Small intestine (tissue), 7 donors: ENCODE results near the gene SSTR3. TPM values are rescaled to one million over a fixed set of nuclear protein-coding genes. Genes with fewer than 3 reads are reported as not detected.

ENCODE experiments used
- DNase-seq, 2 donors: peaks; one replicate each; pipeline versions ENCODE4 v3.0.0 to v3.0.0-alpha.2; 2013
- FAIRE-seq: peaks from 2 replicates; lab custom pipeline; 2012; peaks lifted over from hg19 to GRCh38; lab: Jason Lieb, UNC
- H3K27ac ChIP-seq, 3 donors: one replicate each; pipeline ENCODE4 v1.5.1; 2013; ENCODE audit warnings: low read length in 2 of 3, mild to moderate bottlenecking in 2 of 3, control low read depth in 1 of 3, inconsistent platforms in 1 of 3, low read depth in 1 of 3, moderate library complexity in 1 of 3
- H3K27me3 ChIP-seq, 3 donors: one replicate each; pipeline ENCODE4 v1.6.1; 2013; ENCODE audit warnings: low read length in 3 of 3, inconsistent platforms in 1 of 3; ENCODE audit not compliant: control insufficient read depth in 3 of 3, insufficient read depth in 3 of 3
- H3K36me3 ChIP-seq, 3 donors: one replicate each; pipeline ENCODE4 v1.6.1; 2013; ENCODE audit warnings: low read length in 3 of 3, inconsistent platforms in 1 of 3, low read depth in 1 of 3, mild to moderate bottlenecking in 1 of 3, moderate library complexity in 1 of 3; ENCODE audit not compliant: control insufficient read depth in 3 of 3, insufficient read depth in 2 of 3
- H3K4me1 ChIP-seq, 3 donors: one replicate each; pipeline ENCODE4 v1.6.1; 2013; ENCODE audit warnings: low read length in 2 of 3, inconsistent platforms in 1 of 3, low read depth in 1 of 3, mild to moderate bottlenecking in 1 of 3, moderate library complexity in 1 of 3; ENCODE audit not compliant: control insufficient read depth in 3 of 3, insufficient read depth in 2 of 3
- H3K4me3 ChIP-seq, 3 donors: one replicate each; pipeline ENCODE4 v1.5.1; 2013; ENCODE audit warnings: low read length in 3 of 3, control low read depth in 1 of 3, inconsistent platforms in 1 of 3, low read depth in 1 of 3, mild to moderate bottlenecking in 1 of 3, moderate library complexity in 1 of 3
- H3K9me3 ChIP-seq, 2 donors: one replicate each; pipeline ENCODE4 v1.6.1; 2013; ENCODE audit warnings: low read depth in 1 of 2, low read length in 1 of 2; ENCODE audit not compliant: control insufficient read depth in 2 of 2, insufficient read depth in 1 of 2
- WGBS, 3 donors: extraction: QIAGEN DNeasy Blood & Tissue Kit; methylation state at CpG; one replicate each; pipeline ENCODE4 v1.1.7; 2013; 5-methylcytosine and 5-hydroxymethylcytosine counted together
- polyA plus RNA-seq, 4 donors: library from polyadenylated mRNA; stranded (reverse) in 3 of 4; unstranded in 1 of 4; fragments of 200-250 nt in 3 of 4; fragments of 120-200 nt in 1 of 4; gene quantifications; one replicate each; pipeline versions ENCODE4 v1.2.1 to v1.2.3, GENCODE V29; 2013
- donor health status: healthy with polysubstance abuse.
- donor health status: control.
- donor health status: control.
- donor health status: Bipolar disorder and iron deficiency.
- donor health status: healthy.

Gene SSTR3
- polyA plus RNA-seq, 4 donors: 0.09 to 0.49 TPM; not detected in 2

- Histone ChIP-seq H3K36me3 (no peaks in the 10 kb centered on the region), H3K27me3 (no peaks in the 10 kb centered on the region), H3K9me3 (no peaks in the 10 kb centered on the region), H3K27ac (no peak overlapping the region), H3K4me3 (no peak overlapping the region), H3K4me1 (peaks cover 0 to 34% (median 0%) of the 10 kb centered on the region in 3 donors)
- DNase-seq: no peak
- FAIRE-seq: no peak
- 71 to 79% (median 75%) methylated on average over 24 of the region's 24 CpGs for WGBS, 3 donors
These were observed 1.0 kb downstream of the SSTR3 start for GRCh38 chr22:37211075-37211865.

- Histone ChIP-seq H3K27ac (no peak overlapping the region), H3K27me3 (no peaks in the 10 kb centered on the region), H3K4me3 (no peak overlapping the region), H3K9me3 (no peaks in the 10 kb centered on the region), H3K4me1 (peaks cover 0 to 34% (median 0%) of the 10 kb centered on the region in 3 donors), H3K36me3 (no peaks in the 10 kb centered on the region)
- 53 to 76% (median 69%) methylated on average over 15 of the region's 15 CpGs for WGBS, 3 donors
- FAIRE-seq (no peak), DNase-seq (no peak)
These were observed 2.1 kb downstream of the SSTR3 start for GRCh38 chr22:37210041-37210803.

- no peak overlapping the region for H3K27ac ChIP-seq
- no peak overlapping the region for H3K4me3 ChIP-seq
- WGBS, 3 donors: 76 to 81% (median 78%) methylated on average over 9 of the region's 9 CpGs
- peaks cover 0 to 34% (median 0%) of the 10 kb centered on the region in 3 donors for H3K4me1 ChIP-seq
- FAIRE-seq (no peak), DNase-seq (no peak)
- no peaks in the 10 kb centered on the region for H3K36me3 ChIP-seq
- H3K9me3 ChIP-seq: no peaks in the 10 kb centered on the region
- H3K27me3 ChIP-seq: no peaks in the 10 kb centered on the region
These were observed 3.0 kb downstream of the SSTR3 start for GRCh38 chr22:37209140-37209845.

- H3K4me1 ChIP-seq: peaks cover 0 to 31% (median 0%) of the 10 kb centered on the region in 3 donors
These were observed 3.7 kb downstream of the SSTR3 start for GRCh38 chr22:37208401-37209139.

GRCh38 chr22:37207981-37208380 lies 4.3 kb downstream of the SSTR3 start:
- Histone ChIP-seq H3K27me3 (no peaks in the 10 kb centered on the region), H3K4me1 (peaks cover 0 to 31% (median 0%) of the 10 kb centered on the region in 3 donors), H3K4me3 (no peak overlapping the region), H3K9me3 (no peaks in the 10 kb centered on the region), H3K27ac (no peak overlapping the region), H3K36me3 (no peaks in the 10 kb centered on the region)
- whole genome bisulfite sequencing, 3 donors: 66 to 78% (median 69%) methylated on average over 7 of the region's 7 CpGs
- DNase-seq (no peak), FAIRE-seq (no peak)

More at GRCh38 chr22:37208401-37209139, 3.7 kb downstream of the SSTR3 start:
- FAIRE-seq: no peak
- H3K4me3 ChIP-seq: no peak overlapping the region
- 66 to 76% (median 75%) methylated on average over 7 of the region's 7 CpGs for WGBS, 3 donors
- DNase-seq: no peak
- no peaks in the 10 kb centered on the region for H3K27me3 ChIP-seq
- H3K36me3 ChIP-seq: no peaks in the 10 kb centered on the region
- no peaks in the 10 kb centered on the region for H3K9me3 ChIP-seq
- no peak overlapping the region for H3K27ac ChIP-seq

GRCh38 chr22:37206841-37207821 lies 5.1 kb downstream of the SSTR3 start:
- no peak overlapping the region for H3K4me3 ChIP-seq
- DNase-seq: no peak
- no peak overlapping the region for H3K27ac ChIP-seq
- no peaks in the 10 kb centered on the region for H3K27me3 ChIP-seq
- no peaks in the 10 kb centered on the region for H3K36me3 ChIP-seq
- no peaks in the 10 kb centered on the region for H3K9me3 ChIP-seq
- 90 to 91% (median 91%) methylated on average over 63 to 71 of the region's 71 CpGs for WGBS, 3 donors
- FAIRE-seq: no peak
- H3K4me1 ChIP-seq: peaks cover 0 to 24% (median 0%) of the 10 kb centered on the region in 3 donors

GRCh38 chr22:37206118-37206840 lies 6.0 kb downstream of the SSTR3 start:
- H3K4me1 ChIP-seq: peaks cover 0 to 16% (median 0%) of the 10 kb centered on the region in 3 donors
- H3K9me3 ChIP-seq: no peaks in the 10 kb centered on the region
- whole genome bisulfite sequencing, 3 donors: 86 to 91% (median 91%) methylated on average over 16 of the region's 16 CpGs
- no peak overlapping the region for H3K27ac ChIP-seq
- DNase-seq (no peak), FAIRE-seq (no peak)
- H3K27me3 ChIP-seq: no peaks in the 10 kb centered on the region
- no peaks in the 10 kb centered on the region for H3K36me3 ChIP-seq
- H3K4me3 ChIP-seq: no peak overlapping the region
